Measurements from ENCODE around the gene DOCK2.
"Not testable (repeated sequence)": the region's sequence is repeated elsewhere in the genome, so short reads cannot be mapped to it uniquely, and the experiment has no call there.

Gene DOCK2

GRCh38 chr5:169753795-169754194 is 116.7 kb downstream of the DOCK2 start:
- DNase-seq (ENCODE audit: low read depth in 2 of 2, low spot score in 1 of 2) = no peak

GRCh38 chr5:169754737-169755136 is 117.7 kb downstream of the DOCK2 start:
- DNase-seq (ENCODE audit: low read depth in 2 of 2, low spot score in 1 of 2) = no peak

- no peak for DNase-seq (ENCODE audit: low read depth in 2 of 2, low spot score in 1 of 2)
These were observed 119.1 kb downstream of the DOCK2 start for GRCh38 chr5:169756071-169756765.

GRCh38 chr5:169757016-169757415 is 119.9 kb downstream of the DOCK2 start:
- no peak for DNase-seq (ENCODE audit: low read depth in 2 of 2, low spot score in 1 of 2)

- DNase-seq (ENCODE audit: low read depth in 2 of 2, low spot score in 1 of 2) = no peak
These were observed 121.8 kb downstream of the DOCK2 start for GRCh38 chr5:169758886-169759285.

- DNase-seq (ENCODE audit: low read depth in 2 of 2, low spot score in 1 of 2) = no peak
These were observed 123.2 kb downstream of the DOCK2 start for GRCh38 chr5:169760229-169760628.

GRCh38 chr5:169762338-169763095 is 125.4 kb downstream of the DOCK2 start:
- no peak for DNase-seq (ENCODE audit: low read depth in 2 of 2, low spot score in 1 of 2)

GRCh38 chr5:169763376-169764017 is 126.4 kb downstream of the DOCK2 start:
- DNase-seq (ENCODE audit: low read depth in 2 of 2, low spot score in 1 of 2) = no peak

- no peak for DNase-seq (ENCODE audit: low read depth in 2 of 2, low spot score in 1 of 2)
These were observed 126.9 kb downstream of the DOCK2 start for GRCh38 chr5:169764018-169764378.

GRCh38 chr5:169765176-169765996 is 128.3 kb downstream of the DOCK2 start:
- no peak for DNase-seq (ENCODE audit: low read depth in 2 of 2, low spot score in 1 of 2)

- DNase-seq (ENCODE audit: low read depth in 2 of 2, low spot score in 1 of 2) = not testable (repeated sequence)
These were observed 129.9 kb downstream of the DOCK2 start for GRCh38 chr5:169766943-169767342.

GRCh38 chr5:169767938-169768337 is 130.9 kb downstream of the DOCK2 start:
- DNase-seq (ENCODE audit: low read depth in 2 of 2, low spot score in 1 of 2) = no peak

GRCh38 chr5:169768416-169768815 is 131.3 kb downstream of the DOCK2 start:
- no peak for DNase-seq (ENCODE audit: low read depth in 2 of 2, low spot score in 1 of 2)

- no peak for DNase-seq (ENCODE audit: low read depth in 2 of 2, low spot score in 1 of 2)
These were observed 133.0 kb downstream of the DOCK2 start for GRCh38 chr5:169770109-169770508.

GRCh38 chr5:169772256-169772655 is 135.2 kb downstream of the DOCK2 start:
- no peak for DNase-seq (ENCODE audit: low read depth in 2 of 2, low spot score in 1 of 2)

- no peak for DNase-seq (ENCODE audit: low read depth in 2 of 2, low spot score in 1 of 2)
These were observed 135.6 kb downstream of the DOCK2 start for GRCh38 chr5:169772688-169773087.

GRCh38 chr5:169777159-169777558 is 140.1 kb downstream of the DOCK2 start:
- DNase-seq (ENCODE audit: low read depth in 2 of 2, low spot score in 1 of 2) = no peak

GRCh38 chr5:169778622-169779596 is 141.8 kb downstream of the DOCK2 start:
- DNase-seq (ENCODE audit: low read depth in 2 of 2, low spot score in 1 of 2) = no peak

- DNase-seq (ENCODE audit: low read depth in 2 of 2, low spot score in 1 of 2) = no peak
These were observed 144.6 kb downstream of the DOCK2 start for GRCh38 chr5:169781420-169782345.

Measured in stimulated activated CD8-positive, alpha-beta memory T cell treated with anti-CD3 and anti-CD28 coated beads, Interleukin-4, amount 100 ng/mL, for 1 hour (primary cell).